CD4-positive, alpha-beta memory T cell (primary cell): ENCODE measurements around the gene SPON1. TPM values are rescaled to one million over a fixed set of nuclear protein-coding genes. Genes with fewer than 3 reads are reported as not detected.

Source experiments
- CTCF ChIA-PET: fragments of 350-600 bp; sonication (Branson Sonifier 250); formaldehyde crosslinking; loops from one replicate; lab custom pipeline; 2021; ENCODE audit warnings: inconsistent platforms; ENCODE audit not compliant: partially characterized antibody; lab: Charles Lee
- POLR2A ChIA-PET: fragments of 350-600 bp; sonication (Branson Sonifier 250); formaldehyde crosslinking; loops from one replicate; lab custom pipeline; 2021; ENCODE audit not compliant: partially characterized antibody; lab: Charles Lee
- DNase-seq, 5 donors: peaks; one replicate each; pipeline versions ENCODE4 v3.0.0 to v3.0.0-alpha.2; 2020 to 2022; ENCODE audit warnings: mixed read lengths in 1 of 5
- H3K27ac ChIP-seq: one replicate; pipeline ENCODE4 v1.7.0; 2013; ENCODE audit warnings: low read depth, low read length
- H3K27me3 ChIP-seq: 2 replicates; pipeline ENCODE4 v1.7.0; 2013; ENCODE audit warnings: mild to moderate bottlenecking, low read length, moderate library complexity; ENCODE audit not compliant: insufficient read depth
- H3K36me3 ChIP-seq: 2 replicates; pipeline ENCODE4 v1.7.0; 2013; ENCODE audit warnings: mild to moderate bottlenecking, low read length, moderate library complexity; ENCODE audit not compliant: insufficient read depth
- H3K4me1 ChIP-seq: 2 replicates; pipeline ENCODE4 v1.7.0; 2013; ENCODE audit warnings: mild to moderate bottlenecking, low read length, moderate library complexity; ENCODE audit not compliant: insufficient read depth
- H3K4me3 ChIP-seq, 2 donors: one replicate each; pipeline ENCODE4 v1.7.0; 2013; ENCODE audit warnings: low read length in 2 of 2, mild to moderate bottlenecking in 1 of 2
- H3K9me3 ChIP-seq, 2 donors: one replicate each; pipeline ENCODE4 v1.7.0; 2013; ENCODE audit warnings: low read length in 2 of 2, control low read depth in 1 of 2; ENCODE audit not compliant: control insufficient read depth in 1 of 2
- H3K27ac Mint-ChIP-seq, 7 donors: one replicate each; pipeline ENCODE4 v1.8.0; 2020 to 2021; ENCODE audit warnings: mixed read lengths in 7 of 7, mild to moderate bottlenecking in 6 of 7, inconsistent platforms in 3 of 7, moderate library complexity in 3 of 7
- H3K27me3 Mint-ChIP-seq, 2 donors: one replicate each; pipeline ENCODE4 v1.8.0; 2020 to 2021; ENCODE audit warnings: mixed read lengths in 2 of 2
- H3K36me3 Mint-ChIP-seq, 2 donors: one replicate each; pipeline ENCODE4 v1.8.0; 2020 to 2021; ENCODE audit warnings: mixed read lengths in 2 of 2, inconsistent platforms in 1 of 2, mild to moderate bottlenecking in 1 of 2
- H3K4me1 Mint-ChIP-seq, 4 donors: one replicate each; pipeline ENCODE4 v1.8.0; 2020 to 2021; ENCODE audit warnings: mixed read lengths in 4 of 4, mild to moderate bottlenecking in 1 of 4
- H3K4me3 Mint-ChIP-seq, 8 donors: one replicate each; pipeline ENCODE4 v1.8.0; 2020 to 2021; ENCODE audit warnings: mixed read lengths in 8 of 8, mild to moderate bottlenecking in 7 of 8, moderate library complexity in 6 of 8, inconsistent platforms in 3 of 8
- H3K9me3 Mint-ChIP-seq, 8 donors: one replicate each; pipeline ENCODE4 v1.8.0; 2020 to 2021; ENCODE audit warnings: mixed read lengths in 8 of 8, mild to moderate bottlenecking in 5 of 8, inconsistent platforms in 3 of 8, moderate library complexity in 1 of 8
- intact Hi-C: fragments of 100-400 bp; cut with micrococcal nuclease; formaldehyde crosslinking; loops from one replicate; pipeline ENCODE4 v1.15.1; 2023
- polyA plus RNA-seq, 2 donors: library from polyadenylated mRNA; unstranded; fragments of 300-500 nt; fragmentation: Illumina TruSeq; gene quantifications; one replicate each; pipeline ENCODE4 v1.2.3, GENCODE V29; 2021
- total RNA-seq, 2 experiments: library from RNA; stranded (reverse); gene quantifications; one replicate each; pipeline ENCODE4 v1.2.3, GENCODE V29; 2021

The SPON1 gene
- total and polyA plus RNA-seq, 4 experiments from 2014 or later: 2.0 to 60.4 (median 30.6) TPM

DNA sequence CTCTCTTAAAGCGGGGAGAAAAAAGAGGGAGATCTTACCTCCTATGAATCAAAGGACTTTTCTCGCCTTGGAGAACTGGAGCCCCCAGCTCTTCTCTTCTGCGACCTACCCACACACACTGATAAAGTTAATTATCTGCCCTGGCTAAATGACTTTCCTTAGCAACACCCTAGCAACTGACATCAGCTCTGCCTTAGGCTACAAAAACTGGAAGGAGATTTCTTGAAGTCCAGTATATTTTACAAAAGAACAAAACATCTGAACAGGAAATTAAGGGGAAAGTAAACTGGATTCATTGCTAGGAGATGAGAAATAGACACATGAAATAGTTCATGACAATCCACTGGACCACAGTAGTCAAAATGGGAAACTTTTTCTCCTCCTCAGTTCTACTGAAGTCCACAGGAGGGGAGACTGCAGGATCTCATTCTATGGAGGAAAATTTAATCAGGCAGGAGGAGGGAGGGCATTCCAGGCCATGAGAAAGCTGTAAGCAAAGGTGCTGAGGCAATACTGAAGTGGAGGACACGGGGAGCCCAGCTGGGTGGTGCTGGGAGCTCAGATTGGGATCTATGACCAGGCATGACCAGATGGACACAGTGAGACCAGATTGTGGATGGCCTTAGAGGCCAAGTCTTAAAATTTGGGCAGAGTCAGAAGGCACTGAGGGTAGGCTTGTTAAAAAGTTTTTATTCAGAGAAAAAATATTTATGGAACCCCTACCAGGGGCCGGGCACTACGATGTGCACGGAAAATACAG, 3.7 kb upstream of the SPON1 start:
- intact Hi-C loops: loop anchor here (5.0 kb wide), 1 partner anchor 37 kb away; no protein-coding TSS in a partner anchor
- Mint-ChIP-seq H3K27ac (no peak overlapping the region), H3K4me1 (peaks cover 0 to 12% (median 8%) of the 10 kb centered on the region in 4 donors), H3K4me3 (no peak overlapping the region), H3K9me3 (no peaks in the 10 kb centered on the region), H3K27me3 (peaks cover 17 to 20% of the 10 kb centered on the region in 2 donors), H3K36me3 (no peaks in the 10 kb centered on the region)
- Histone ChIP-seq H3K9me3 (no peaks in the 10 kb centered on the region), H3K4me3 (no peak overlapping the region), H3K27me3 (peaks cover 22% of the 10 kb centered on the region), H3K4me1 (peaks cover 28% of the 10 kb centered on the region), H3K36me3 (no peaks in the 10 kb centered on the region), H3K27ac (no peak overlapping the region)
- ChIA-PET POLR2A (no interaction called here), CTCF (interaction anchor here (1.2 to 12.1 kb wide), 6 partner anchors 12 to 291 kb away, joined by 3 to 147 read pairs (median 36); no protein-coding TSS in a partner anchor)
- DNase-seq: no peak

DNA sequence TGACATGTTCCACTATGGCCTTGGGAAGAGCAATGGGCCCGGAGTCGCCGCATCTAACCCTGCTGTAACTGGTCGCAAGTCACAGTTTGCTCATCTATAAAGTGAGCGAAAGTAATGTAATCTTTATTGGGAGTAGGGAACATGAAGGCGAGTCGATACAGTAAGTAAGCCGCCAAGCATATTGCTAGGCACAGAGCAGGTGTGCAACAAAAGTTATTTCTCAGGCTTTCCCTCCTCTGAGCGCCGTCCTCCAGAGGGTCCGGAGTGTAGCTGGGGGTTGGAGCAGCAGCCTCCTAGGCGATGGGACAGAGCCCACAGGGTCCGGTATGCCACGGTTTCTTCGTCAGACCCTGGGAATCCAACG, 343 bp upstream of the SPON1 start:
- ChIA-PET POLR2A (interaction anchor here (0.7 to 4.6 kb wide), 16 partner anchors 10 to 538 kb away, joined by 3 to 44 read pairs (median 7); no protein-coding TSS in a partner anchor), CTCF (interaction anchor here (0.7 to 12.1 kb wide), 25 partner anchors 9 to 494 kb away, joined by 3 to 86 read pairs (median 4); no protein-coding TSS in a partner anchor)
- H3K27ac Mint-ChIP-seq: peak overlapping the region in 1 of 7 donors; percentile 6
- Histone ChIP-seq H3K36me3 (no peaks in the 10 kb centered on the region), H3K27ac (no peak overlapping the region), H3K27me3 (peaks cover 27% of the 10 kb centered on the region), H3K4me1 (peaks cover 26% of the 10 kb centered on the region), H3K9me3 (no peaks in the 10 kb centered on the region), H3K4me3 (peak overlapping the region in 1 of 2 donors; percentile 33)
- no peak for DNase-seq
- H3K36me3 Mint-ChIP-seq: no peaks in the 10 kb centered on the region
- no peaks in the 10 kb centered on the region for H3K9me3 Mint-ChIP-seq
- peaks cover 33 to 41% of the 10 kb centered on the region in 2 donors for H3K27me3 Mint-ChIP-seq
- peaks cover 0 to 22% (median 18%) of the 10 kb centered on the region in 4 donors for H3K4me1 Mint-ChIP-seq
- intact Hi-C loops: loop anchor here (2.0 to 5.0 kb wide), 2 partner anchors 115 to 185 kb away; no protein-coding TSS in a partner anchor
- H3K4me3 Mint-ChIP-seq: peak overlapping the region; percentile 38 to 77 (median 62)

DNA sequence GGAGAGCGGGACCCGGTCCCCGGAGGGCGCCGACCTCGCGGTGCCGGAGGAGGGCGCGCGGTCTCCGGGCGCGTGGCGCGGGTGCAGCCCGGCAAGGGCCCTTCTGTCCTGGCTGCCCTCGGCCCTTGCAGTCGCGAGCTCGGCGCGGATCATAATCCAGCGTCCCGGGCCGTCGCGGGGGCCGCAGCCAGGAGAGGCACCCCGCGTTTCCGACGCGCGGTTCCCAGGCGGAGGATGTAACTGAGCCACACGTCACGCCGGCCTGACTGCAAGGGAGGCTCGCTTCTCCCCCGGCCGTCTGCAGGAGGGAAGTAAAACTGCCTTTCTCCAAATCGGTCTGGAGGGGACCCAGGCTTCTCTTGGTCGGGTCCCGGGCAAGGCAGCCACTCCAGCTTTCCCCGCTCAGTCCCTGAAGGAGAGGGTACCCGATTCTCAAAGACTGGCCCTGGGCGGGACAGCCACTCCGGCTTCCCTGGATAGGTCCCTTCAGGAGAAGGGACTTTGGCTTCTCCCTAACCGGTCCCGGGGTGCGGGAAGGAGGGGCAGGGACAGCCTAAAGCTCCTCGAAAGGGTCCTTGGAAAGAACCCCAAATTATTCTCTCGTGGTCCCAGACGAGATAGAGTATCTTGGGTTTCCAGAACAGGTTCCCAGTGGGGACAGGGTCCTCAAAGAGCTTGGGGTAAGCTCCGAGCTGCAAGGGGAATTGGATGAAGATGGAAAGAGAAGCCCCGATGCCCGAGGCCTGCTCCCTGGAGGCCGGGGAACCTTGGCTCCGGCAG, 836 bp downstream of the SPON1 start:
- ChIA-PET POLR2A (interaction anchor here (0.7 to 4.6 kb wide), 23 partner anchors 9 to 537 kb away, joined by 3 to 44 read pairs (median 6); no protein-coding TSS in a partner anchor), CTCF (interaction anchor here (0.6 to 12.1 kb wide), 34 partner anchors 8 to 1011 kb away, joined by 3 to 86 read pairs (median 4); no protein-coding TSS in a partner anchor)
- no peaks in the 10 kb centered on the region for H3K9me3 ChIP-seq
- intact Hi-C loops: loop anchor here (1.0 to 5.0 kb wide), 3 partner anchors 103 to 187 kb away; no protein-coding TSS in a partner anchor
- no peaks in the 10 kb centered on the region for H3K9me3 Mint-ChIP-seq
- peak; percentile 18 to 45 (median 41) for DNase-seq
- H3K36me3 Mint-ChIP-seq: no peaks in the 10 kb centered on the region
- peaks cover 0 to 22% (median 18%) of the 10 kb centered on the region in 4 donors for H3K4me1 Mint-ChIP-seq
- H3K27me3 ChIP-seq: peaks cover 27% of the 10 kb centered on the region
- peak overlapping the region; percentile 69 to 95 (median 82) for H3K4me3 Mint-ChIP-seq
- no peaks in the 10 kb centered on the region for H3K36me3 ChIP-seq
- H3K27ac Mint-ChIP-seq: no peak overlapping the region
- peak overlapping the region; percentile 12 to 33 for H3K4me3 ChIP-seq
- H3K4me1 ChIP-seq: peaks cover 26% of the 10 kb centered on the region
- no peak overlapping the region for H3K27ac ChIP-seq
- H3K27me3 Mint-ChIP-seq: peaks cover 33 to 43% of the 10 kb centered on the region in 2 donors

DNA sequence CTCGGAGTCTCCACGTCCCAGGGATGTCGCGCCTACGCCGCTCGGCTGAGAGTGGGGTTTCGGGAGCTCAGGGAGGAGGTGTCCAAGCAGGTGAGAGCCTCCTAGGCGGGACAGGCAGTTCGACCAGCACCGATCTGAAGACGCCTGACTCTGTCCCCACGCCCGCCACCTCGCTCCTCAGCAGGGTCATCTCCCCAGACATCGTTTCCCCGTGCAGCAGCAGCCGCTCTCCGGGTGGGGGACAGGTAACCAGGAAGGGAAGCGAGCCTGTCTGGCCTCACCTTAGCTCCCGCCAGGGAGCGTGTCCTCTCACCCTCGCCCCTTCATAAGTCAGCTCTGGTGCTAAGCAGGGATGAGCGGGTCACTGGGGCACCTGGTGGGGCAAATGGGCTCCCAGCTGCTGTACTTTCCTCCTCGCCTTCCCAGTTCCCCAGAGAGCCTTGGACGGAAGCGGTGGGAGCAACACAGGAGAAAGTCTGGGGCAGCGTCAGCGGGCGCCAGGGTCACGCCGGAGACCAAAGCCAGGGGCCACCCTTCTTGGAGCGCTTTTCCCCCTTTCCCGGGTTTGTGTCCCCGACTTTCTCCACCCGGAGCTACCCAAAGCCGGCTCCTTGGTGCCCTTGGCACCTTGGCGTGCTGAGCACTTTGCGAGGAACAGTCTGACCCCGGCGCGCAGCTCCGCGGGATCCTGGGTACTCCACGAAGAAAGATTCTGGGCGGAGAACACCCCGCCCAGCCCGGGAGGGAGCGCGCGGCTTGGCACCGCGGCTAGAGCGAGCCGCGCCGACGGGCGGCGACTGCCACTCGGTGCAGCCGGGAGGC, 1.6 kb downstream of the SPON1 start:
- no peaks in the 10 kb centered on the region for H3K9me3 Mint-ChIP-seq
- ChIA-PET CTCF (interaction anchor here (0.9 to 12.1 kb wide), 24 partner anchors 7 to 1011 kb away, joined by 3 to 86 read pairs (median 4); no protein-coding TSS in a partner anchor), POLR2A (interaction anchor here (1.0 to 4.6 kb wide), 17 partner anchors 9 to 189 kb away, joined by 3 to 44 read pairs (median 7); no protein-coding TSS in a partner anchor)
- H3K4me3 Mint-ChIP-seq: peak overlapping the region; percentile 69 to 95 (median 82)
- peak overlapping the region in 2 of 7 donors; percentile 14 to 23 for H3K27ac Mint-ChIP-seq
- no peaks in the 10 kb centered on the region for H3K9me3 ChIP-seq
- peaks cover 26% of the 10 kb centered on the region for H3K4me1 ChIP-seq
- no peak overlapping the region for H3K27ac ChIP-seq
- H3K4me1 Mint-ChIP-seq: peaks cover 0 to 22% (median 18%) of the 10 kb centered on the region in 4 donors
- H3K36me3 Mint-ChIP-seq: no peaks in the 10 kb centered on the region
- H3K27me3 ChIP-seq: peaks cover 27% of the 10 kb centered on the region
- H3K4me3 ChIP-seq: peak overlapping the region; percentile 12 to 33
- peaks cover 30 to 41% of the 10 kb centered on the region in 2 donors for H3K27me3 Mint-ChIP-seq
- no peaks in the 10 kb centered on the region for H3K36me3 ChIP-seq
- DNase-seq: peak in 2 of 5 donors; percentile 12 to 14
- intact Hi-C loops: loop anchor here (1.0 to 5.0 kb wide), 3 partner anchors 104 to 187 kb away; no protein-coding TSS in a partner anchor

DNA sequence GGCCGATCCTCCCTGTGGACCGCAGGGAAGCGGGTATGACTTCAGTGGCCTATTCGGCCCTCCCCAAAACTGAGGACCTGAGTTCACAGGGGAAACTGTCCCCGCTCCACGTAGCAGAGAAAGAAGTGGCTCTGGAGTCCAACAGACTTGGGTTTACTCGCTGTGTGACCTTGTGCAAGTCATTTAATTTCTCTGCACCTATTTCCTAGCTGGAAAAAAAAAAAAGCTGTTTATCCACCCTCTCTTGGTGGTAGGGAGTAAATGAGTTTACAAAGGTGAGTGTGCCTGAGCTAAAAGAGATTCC, 2.2 kb downstream of the SPON1 start:
- Mint-ChIP-seq H3K27me3 (peaks cover 30 to 39% of the 10 kb centered on the region in 2 donors), H3K4me1 (peaks cover 4 to 26% (median 20%) of the 10 kb centered on the region in 4 donors), H3K4me3 (peak overlapping the region in 7 of 8 donors; percentile 11 to 74 (median 47)), H3K9me3 (no peaks in the 10 kb centered on the region), H3K36me3 (no peaks in the 10 kb centered on the region), H3K27ac (no peak overlapping the region)
- Histone ChIP-seq H3K36me3 (no peaks in the 10 kb centered on the region), H3K9me3 (no peaks in the 10 kb centered on the region), H3K27me3 (peaks cover 27% of the 10 kb centered on the region), H3K4me3 (peak overlapping the region in 1 of 2 donors; percentile 33), H3K4me1 (peaks cover 26% of the 10 kb centered on the region), H3K27ac (no peak overlapping the region)
- intact Hi-C loops: loop anchor here (5.0 kb wide), 1 partner anchor 113 kb away; no protein-coding TSS in a partner anchor
- DNase-seq: no peak
- POLR2A ChIA-PET: interaction anchor here (1.0 to 4.6 kb wide), 13 partner anchors 8 to 189 kb away, joined by 3 to 44 read pairs (median 9); no protein-coding TSS in a partner anchor
- CTCF ChIA-PET: interaction anchor here (1.3 to 12.1 kb wide), 14 partner anchors 6 to 1010 kb away, joined by 3 to 86 read pairs (median 10); no protein-coding TSS in a partner anchor

DNA sequence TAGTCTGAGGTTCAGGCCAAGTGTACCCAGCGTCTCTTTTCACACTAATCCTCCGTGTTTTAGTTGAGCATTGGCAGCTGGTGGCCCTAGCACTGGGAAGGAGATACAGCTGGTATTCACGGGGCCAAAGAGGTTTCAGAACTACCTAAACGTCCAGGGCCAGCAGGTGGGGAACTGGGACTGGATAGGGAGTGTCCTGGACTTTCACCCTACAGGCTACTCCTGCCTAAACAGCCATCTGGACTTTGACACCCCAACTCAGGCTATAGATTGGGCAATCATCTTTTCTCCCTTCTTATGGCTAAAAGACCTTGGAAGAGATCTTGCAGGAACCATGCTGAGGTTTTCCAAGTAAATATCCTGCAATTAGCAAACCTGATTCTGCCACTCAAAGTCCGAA, 2.8 kb downstream of the SPON1 start:
- intact Hi-C loops: no loop called here
- POLR2A ChIA-PET: interaction anchor here (2.2 to 4.6 kb wide), 5 partner anchors 7 to 190 kb away, joined by 9 to 44 read pairs (median 20); no protein-coding TSS in a partner anchor
- H3K27me3 Mint-ChIP-seq: peaks cover 28 to 35% of the 10 kb centered on the region in 2 donors

More for the DNA sequence above, 2.8 kb downstream of the SPON1 start:
- Histone ChIP-seq H3K27me3 (peaks cover 27% of the 10 kb centered on the region), H3K27ac (no peak overlapping the region), H3K4me3 (no peak overlapping the region), H3K4me1 (peaks cover 26% of the 10 kb centered on the region), H3K9me3 (no peaks in the 10 kb centered on the region), H3K36me3 (no peaks in the 10 kb centered on the region)
- DNase-seq: no peak
- CTCF ChIA-PET: interaction anchor here (1.2 to 12.1 kb wide), 9 partner anchors 6 to 193 kb away, joined by 3 to 86 read pairs (median 24); no protein-coding TSS in a partner anchor
- no peak overlapping the region for H3K27ac Mint-ChIP-seq
- no peaks in the 10 kb centered on the region for H3K9me3 Mint-ChIP-seq
- H3K4me1 Mint-ChIP-seq: peaks cover 4 to 26% (median 19%) of the 10 kb centered on the region in 4 donors
- H3K36me3 Mint-ChIP-seq: no peaks in the 10 kb centered on the region
- H3K4me3 Mint-ChIP-seq: peak overlapping the region in 5 of 8 donors; percentile 33 to 74 (median 61)
